TTC549 (cell line): ENCODE results near the gene C5AR1.
"Not testable (repeated sequence)": the region's sequence is repeated elsewhere in the genome, so short reads cannot be mapped to it uniquely, and the experiment has no call there.

Experiments
- FAIRE-seq: peaks from 2 replicates; lab custom pipeline; 2012; peaks lifted over from hg19 to GRCh38; lab: Jason Lieb, UNC

The C5AR1 gene

DNA sequence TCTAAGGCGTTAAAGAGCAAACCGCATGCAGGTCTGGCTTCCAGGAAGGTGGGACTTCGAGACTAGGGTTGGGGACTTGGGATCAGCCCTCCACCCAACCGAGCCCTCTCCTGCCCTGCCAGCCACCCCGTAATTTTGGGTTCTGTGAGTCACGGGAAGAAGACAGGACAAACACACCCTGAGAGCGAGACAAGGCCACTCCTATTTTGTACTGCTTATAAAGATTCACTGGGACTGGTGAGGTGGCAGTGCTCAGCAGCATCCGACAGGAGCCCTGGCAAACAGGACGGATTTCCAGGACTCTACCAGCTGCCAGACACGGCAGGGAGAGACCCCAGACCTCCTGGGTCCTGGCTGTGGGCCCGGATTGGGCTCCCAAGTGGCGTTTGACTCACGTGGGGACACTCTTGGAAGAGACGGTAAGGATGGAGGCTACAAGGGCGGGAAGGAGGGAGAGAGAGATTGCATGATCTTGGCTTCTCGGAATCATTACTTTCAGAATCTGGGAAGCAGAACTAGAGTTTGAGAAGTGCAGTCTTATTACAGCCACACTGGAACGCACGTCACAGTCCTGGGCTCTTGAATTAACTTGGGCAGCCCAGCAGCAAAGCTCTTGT lies 22.4 kb downstream of the C5AR1 start, which contains the start of gene C5AR2:
TSS of gene C5AR2 (plus strand) at position 245 of the 617 bp plus-strand sequence. CDS start 8,625 bp downstream, outside the sequence.
- no peak for FAIRE-seq

DNA sequence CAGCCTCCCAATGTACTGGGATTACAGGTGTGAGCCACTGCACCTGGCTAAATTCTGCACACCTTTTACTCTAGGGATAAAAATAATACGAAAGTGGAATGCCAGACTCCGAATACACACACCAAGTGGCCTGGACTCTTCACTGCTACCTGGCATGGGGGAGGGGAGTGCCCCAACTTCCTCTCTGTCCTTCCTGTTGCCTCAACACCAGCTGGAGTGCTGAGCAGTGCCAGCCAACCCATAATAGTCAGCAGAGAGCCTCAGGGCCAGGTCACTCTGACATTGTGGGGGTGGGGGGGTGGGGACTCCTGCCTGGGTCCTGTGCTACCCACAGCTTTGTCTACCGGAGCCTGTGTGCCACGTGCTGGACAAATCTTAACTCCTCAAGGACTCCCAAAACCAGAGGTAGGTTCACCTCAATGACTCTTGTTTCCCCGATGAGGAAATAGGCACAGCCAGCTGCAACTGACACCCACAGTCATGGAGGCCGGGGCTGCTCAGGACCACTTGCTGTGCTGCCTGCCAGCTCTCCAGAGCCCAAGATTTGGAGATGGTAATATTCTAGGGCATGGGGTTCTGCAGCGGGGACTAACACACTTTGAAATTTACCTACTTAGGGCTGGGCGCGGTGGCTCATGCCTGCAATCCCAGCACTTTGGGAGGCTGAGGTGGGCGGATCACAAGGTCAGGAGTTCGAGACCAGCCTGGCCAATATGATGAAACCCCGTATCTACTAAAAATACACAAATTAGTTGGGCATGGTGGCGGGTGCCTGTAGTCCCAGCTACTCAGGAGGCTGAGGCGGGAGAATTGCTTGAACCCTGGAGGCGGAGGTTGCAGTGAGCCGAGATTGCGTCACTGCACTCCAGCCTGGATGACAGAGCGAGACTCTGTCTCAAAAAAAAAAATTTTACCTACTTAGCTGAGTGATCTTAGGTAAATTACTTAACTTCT lies 27.4 kb downstream of the C5AR1 start:
- not testable (repeated sequence) for FAIRE-seq

DNA sequence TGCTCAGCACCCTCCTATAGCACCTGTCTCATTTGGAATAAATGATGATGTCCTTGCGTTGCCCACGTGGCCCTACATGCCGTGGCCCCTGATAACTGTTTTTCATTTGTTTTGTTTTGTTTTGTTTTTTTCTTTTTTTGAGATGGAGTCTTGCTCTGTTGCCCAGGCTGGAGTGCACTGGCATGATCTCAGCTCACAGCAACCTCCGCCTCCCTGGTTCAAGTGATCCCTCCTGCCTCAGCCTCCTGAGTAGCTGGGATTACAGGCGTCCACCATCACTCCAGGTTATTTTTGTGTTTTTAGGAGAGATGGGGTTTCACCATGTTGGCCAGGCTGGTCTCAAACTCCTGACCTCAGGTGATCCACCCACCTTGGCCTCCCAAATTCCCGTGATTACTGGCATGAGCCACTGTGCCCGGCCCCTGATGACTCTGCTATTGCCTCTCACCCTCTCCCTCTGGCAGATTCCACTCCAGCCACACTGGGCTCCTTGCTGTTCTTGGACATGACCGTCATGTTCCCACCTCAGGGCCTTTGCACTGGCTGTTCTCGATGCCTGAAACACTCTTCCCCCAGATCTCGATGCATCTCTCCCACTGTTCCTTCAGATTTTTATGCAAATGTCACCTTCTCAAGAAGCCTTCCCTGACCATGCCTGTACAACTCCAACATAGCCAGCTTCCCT lies 29.7 kb downstream of the C5AR1 start:
- FAIRE-seq, result no peak

DNA sequence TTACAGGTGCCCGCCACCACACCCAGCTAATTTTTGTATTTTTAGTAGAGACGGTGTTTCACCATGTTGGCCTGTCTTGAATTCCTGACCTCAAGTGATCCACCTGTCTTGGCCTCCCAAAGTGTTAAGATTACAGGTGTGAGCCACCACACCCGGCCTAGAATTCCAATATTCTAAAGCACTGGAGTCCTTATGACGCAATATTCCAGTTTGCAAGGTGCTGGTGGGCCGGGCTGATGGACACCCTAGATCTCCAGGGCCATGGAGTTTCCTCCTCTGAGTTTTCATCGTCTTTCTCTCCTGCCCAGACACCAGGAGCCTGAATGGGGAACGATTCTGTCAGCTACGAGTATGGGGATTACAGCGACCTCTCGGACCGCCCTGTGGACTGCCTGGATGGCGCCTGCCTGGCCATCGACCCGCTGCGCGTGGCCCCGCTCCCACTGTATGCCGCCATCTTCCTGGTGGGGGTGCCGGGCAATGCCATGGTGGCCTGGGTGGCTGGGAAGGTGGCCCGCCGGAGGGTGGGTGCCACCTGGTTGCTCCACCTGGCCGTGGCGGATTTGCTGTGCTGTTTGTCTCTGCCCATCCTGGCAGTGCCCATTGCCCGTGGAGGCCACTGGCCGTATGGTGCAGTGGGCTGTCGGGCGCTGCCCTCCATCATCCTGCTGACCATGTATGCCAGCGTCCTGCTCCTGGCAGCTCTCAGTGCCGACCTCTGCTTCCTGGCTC lies 31.0 kb downstream of the C5AR1 start:
- FAIRE-seq, result no peak

DNA sequence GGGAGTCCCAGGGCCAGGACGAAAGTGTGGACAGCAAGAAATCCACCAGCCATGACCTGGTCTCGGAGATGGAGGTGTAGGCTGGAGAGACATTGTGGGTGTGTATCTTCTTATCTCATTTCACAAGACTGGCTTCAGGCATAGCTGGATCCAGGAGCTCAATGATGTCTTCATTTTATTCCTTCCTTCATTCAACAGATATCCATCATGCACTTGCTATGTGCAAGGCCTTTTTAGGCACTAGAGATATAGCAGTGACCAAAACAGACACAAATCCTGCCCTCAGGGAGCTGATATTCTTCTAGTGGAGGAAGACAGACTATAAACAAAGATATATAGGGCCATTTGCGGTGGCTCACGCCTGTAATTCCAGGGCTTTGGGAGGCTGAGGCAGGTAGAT lies 32.1 kb downstream of the C5AR1 start:
- no peak for FAIRE-seq

DNA sequence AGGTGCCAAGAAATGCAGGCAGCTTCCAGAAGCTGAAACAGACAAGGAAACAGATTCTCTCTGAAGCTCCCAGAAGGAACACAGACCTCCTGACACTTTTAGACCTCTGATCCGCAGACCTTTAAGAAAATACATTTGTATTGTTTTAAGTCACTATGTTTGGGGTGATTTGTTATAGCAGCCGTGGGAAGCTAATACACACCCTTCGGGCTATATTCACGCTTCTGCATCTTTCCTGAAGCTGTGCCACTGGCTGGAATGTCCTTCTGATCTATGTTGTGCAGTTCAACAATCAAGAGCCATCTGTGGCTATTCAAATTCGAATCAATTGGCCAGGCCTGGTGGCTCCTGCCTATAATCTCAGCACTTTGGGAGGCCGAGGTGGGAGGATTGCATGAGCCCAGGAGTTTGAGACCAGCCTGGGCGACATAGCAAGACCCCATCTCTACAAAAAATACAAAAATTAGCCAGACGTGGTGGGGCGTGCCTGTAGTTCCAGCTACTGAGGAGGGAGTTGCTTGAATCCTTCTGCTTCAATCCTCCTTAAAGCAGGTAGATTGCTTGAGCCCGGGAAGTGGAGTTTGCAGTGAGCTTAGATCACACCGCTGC lies 33.6 kb downstream of the C5AR1 start:
- no peak for FAIRE-seq

DNA sequence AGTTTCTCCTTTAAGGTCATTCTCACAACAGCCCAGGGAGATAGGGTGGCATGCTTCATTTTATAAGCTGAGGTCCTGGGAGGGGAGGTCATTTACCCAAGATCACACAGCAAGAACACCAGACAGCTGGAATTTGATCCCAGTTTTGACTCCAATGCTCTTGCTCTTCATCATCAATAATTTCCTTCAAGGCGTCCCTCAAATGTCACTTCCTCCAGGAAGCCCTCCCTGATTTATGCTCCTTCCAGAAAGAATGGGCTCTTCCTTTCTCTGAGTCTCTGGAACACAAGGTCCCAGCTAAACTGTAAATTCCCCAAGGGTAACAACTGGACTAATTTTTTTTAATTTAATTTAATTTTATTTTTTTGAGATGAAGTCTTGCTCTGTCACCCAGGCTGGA lies 34.8 kb downstream of the C5AR1 start:
- no peak for FAIRE-seq

DNA sequence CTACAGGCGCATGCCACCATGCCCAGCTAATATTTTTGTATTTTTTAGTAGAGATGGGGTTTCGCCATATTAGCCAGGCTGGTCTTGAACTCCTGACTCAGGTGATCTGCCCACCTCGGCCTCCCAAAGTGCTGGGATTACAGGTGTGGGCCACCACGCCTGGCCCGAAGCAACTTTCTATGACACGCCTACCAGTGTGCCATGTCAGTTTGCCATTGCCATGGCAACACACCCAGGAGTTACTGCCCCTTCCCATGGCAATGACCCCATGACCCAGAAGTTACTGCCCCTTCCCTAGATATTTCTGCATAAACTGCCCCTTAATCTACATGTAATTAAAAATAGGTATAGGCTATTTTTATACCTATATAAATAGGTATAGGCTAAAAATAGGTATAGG lies 36.4 kb downstream of the C5AR1 start:
- FAIRE-seq, result not testable (repeated sequence)

DNA sequence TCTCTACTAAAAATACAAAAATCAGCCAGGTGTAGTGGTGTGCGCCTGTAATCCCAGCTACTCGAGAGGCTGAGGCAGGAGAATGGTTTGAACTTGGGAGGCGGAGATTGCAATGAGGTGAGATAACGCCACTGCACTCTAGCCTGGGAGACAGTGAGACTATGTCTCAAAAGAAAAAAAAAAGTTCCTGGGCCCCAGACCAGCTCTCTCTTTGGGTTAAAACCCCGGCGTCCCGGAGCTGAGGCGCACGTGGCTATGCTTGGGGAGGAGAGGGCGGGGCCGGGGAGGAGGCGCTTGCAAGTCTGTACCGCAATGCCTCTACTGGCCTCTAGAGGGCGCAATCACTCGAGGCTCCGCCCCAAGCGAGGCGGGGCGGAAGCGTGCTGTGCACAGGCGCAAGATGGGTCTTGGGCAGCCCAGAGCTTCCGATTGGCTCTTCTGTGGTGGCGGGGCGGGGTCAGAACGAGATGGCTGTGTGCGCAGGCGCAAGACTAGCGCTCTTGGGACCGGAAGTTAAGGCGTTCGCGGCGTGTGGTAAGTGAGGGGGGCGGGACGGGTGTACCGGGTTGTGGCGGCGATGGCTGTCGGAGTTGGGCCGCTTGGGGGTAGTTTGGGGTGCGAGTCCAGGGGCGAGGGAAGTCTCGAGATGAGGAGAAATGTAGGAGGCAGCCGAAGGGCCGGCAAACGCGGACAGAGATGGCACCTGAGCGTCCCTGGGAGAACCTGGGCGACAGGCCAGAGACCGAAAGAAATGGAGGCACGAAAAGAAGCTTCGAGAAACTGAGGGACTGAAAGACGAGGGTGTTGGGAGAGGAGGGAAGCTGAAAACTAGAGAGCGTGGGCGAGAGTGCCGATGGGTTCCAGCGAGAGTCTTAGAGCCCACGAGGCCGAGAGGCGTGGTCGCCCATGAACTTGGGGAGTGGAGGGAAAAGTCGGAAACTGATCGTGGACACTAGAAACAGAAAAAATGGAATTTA lies 39.4 kb downstream of the C5AR1 start, which contains the start of gene DHX34:
TSS of gene DHX34 (plus strand) at position 497 of the 977 bp plus-strand sequence. CDS start 3,716 bp downstream, outside the sequence.
- peak; percentile 75 for FAIRE-seq

DNA sequence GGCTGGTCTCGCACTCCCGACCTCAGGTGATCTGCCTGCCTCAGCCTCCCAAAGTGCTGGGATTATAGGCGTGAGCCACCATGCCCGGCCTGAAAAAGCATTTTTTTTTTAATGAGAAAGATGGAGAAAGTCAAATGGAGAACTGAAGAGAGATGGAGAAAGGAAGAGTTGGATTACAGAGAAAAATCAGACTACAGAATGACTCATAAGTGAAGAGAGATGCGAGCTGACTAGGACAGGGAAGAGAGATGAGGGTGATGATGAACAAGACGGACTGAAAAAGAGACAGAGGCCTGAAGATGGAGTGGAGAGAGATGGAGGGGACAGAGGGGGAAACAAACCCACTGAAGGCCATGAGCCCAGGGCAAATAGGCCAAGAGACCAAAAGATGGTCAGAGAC lies 41.0 kb downstream of the C5AR1 start:
- FAIRE-seq, result no peak

DNA sequence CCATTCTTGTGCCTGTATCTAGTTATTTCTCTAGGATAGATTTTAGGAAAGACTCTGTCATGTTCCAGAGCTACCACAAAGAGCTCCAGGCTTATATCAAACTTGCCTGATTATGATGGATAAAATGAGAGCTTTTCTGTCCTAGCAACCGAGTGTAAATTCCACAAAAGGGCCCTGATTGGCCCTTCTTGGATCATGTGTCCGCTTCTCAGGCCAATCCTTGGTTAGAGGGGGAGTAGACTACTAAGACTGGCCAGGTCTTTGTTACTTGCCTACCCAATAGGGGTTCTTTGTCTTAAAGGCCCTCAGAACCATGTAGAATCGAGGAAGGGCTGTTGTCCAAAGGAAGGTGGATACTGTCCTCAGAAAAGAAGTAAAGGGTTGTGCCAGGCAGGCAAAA lies 41.9 kb downstream of the C5AR1 start:
- peak; percentile 3 for FAIRE-seq

DNA sequence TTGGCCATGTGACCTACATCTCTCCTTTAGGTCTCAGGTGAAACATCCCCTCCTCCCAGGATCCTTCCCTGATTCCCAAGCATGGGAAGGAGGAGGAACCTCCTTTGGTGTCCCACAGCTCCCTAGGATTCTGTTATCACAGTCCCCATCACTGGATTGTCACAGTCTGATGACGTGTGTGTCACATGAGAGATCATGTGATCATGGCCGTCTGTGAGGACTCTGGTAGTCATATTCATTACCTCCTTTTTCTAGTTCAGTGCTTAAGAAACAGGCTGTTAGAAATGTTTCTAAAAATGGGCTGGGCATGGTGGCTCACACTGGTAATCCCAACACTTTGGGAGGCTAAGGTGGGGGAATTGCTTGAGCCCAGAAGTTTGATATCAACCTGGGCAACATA lies 42.4 kb downstream of the C5AR1 start:
- FAIRE-seq, result no peak

DNA sequence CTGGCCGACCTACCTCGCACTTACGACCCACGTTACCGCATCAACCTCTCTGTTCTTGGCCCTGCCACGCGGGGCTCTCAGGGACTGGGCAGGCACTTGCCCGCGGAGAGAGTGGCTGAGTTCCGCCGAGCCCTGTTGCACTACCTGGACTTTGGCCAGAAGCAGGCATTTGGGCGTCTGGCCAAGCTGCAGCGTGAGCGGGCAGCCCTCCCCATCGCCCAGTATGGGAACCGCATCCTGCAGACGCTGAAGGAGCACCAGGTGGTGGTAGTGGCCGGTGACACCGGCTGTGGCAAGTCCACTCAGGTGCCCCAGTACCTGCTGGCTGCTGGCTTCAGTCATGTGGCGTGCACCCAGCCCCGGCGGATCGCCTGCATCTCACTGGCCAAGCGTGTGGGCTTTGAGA lies 43.6 kb downstream of the C5AR1 start:
- FAIRE-seq, result no peak

DNA sequence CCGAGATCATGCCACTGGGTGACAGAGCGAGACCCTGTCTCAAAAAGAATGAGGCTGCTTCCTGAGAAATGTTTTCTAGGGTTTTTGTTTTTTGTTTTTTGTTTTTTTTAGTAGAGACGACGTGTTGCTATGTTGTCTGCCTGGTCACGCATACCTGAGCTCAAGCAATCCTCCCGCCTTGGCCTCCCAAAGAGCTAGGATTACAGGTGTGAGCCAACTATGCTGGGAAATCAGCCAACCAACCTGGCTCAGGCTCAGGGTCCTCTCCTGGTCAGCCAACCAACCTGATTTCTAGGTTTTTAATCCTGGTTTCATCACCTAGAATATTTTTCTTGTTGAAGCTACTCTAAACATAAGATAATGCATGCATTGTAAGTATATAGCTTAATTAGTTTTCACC lies 47.2 kb downstream of the C5AR1 start:
- no peak for FAIRE-seq

DNA sequence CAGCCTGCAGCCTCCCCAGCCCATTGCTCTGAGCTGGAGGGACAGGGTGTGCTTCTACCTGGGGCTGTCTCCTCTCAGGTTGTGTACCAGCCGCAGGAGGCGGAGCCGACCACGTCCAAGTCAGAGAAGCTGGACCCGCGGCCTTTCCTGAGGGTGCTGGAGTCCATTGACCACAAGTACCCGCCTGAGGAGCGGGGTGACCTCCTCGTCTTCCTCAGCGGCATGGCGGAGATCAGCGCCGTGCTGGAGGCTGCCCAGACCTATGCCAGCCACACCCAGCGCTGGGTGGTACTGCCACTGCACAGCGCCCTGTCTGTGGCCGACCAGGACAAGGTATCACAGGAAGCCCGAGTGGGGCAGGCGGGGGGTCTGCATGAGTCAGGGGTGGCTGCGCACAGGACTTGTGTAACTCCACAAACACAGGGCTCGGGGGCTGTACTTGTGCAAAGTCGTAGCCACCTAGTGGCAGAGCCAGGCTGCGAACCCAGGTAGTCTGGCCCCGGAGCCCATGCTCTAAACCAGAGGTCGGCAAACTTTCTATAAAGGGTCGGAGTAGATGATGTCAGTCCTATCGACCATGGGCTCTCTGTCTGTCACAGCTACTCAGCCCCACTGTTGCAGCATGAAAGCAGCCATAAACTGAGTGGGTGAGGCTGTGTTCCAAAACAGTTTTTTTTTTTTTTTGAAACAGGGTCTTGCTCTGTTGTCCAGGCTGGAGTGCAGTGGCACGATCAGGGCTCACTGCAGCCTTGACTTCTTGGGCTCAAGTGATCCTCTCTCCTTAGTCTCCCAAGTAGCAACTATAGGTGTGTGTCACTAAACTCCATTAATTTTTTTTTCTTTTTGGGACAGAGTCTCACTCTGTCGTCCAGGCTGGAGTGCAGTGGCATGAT lies 48.4 kb downstream of the C5AR1 start:
- FAIRE-seq, result no peak

DNA sequence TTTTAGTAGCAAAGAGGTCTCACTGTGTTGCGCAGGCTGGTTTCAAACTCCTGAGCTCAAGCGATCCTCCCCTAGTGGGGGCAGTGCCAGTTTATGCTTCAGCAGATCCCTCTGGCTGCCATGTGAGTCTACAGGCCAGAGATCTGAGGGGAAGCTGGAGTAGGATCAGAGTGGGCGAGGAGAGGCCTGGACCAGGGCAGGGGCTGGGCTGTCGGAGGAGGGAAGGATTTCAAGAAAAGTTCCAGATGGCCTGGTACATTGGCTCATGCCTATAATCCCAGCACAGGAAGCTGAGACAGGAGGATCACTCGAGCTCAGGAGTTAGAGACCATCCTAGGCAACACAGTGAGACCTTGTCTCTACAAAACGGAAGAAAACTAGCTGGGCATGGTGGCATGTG lies 49.3 kb downstream of the C5AR1 start:
- FAIRE-seq, result no peak

DNA sequence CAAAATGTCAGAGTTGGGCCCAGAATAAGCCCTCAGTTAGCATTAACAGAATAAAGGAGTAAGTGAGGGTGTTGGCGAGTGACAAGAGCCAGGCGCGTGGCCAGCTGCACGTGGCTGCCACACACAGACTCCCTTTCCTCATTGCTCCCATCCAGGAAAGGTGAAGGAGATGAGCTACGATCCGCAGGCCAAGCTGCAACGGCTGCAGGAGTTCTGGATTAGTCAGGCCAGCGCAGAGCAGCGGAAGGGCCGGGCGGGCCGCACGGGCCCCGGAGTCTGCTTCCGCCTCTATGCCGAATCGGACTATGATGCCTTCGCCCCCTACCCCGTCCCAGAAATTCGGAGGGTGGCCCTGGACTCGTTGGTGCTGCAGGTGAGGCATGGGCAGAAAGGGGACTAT lies 52.7 kb downstream of the C5AR1 start:
- FAIRE-seq, result no peak

DNA sequence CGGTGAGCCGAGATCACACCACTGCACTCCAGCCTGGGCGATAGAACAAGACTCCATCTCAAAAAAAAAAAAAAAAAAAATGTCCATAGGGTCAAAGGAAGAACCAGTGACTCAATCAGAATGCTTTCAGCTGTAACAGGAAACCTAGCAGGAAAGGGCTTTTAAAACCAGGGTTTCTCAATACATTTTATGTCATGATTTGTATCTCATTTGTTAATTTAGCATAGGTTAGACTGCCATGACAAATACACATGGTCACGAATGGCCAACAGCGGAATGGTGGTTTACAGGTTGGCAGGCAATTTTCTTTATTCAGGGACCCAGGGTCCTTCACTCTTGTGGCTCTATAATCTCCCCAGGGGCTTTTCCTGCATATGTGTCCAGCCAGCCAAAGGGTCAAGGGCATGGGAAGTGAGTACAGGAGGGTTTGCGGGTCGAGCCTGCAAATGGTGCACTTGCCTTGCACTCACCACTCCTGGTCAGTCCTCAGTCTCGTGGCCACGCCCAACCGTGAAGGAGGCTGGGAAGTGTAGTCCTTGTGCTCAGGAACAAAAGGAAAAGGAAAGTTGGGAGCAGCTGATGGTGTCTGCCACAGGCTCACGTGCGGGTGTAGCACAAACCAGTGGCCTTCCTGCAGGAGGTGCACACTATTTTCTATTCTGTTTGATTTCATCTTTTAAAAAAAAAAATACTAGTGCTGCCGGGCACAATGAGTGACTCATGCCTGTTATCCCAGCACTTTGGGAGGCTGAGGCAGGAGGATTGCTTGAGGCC lies 54.3 kb downstream of the C5AR1 start:
- FAIRE-seq, result no peak

DNA sequence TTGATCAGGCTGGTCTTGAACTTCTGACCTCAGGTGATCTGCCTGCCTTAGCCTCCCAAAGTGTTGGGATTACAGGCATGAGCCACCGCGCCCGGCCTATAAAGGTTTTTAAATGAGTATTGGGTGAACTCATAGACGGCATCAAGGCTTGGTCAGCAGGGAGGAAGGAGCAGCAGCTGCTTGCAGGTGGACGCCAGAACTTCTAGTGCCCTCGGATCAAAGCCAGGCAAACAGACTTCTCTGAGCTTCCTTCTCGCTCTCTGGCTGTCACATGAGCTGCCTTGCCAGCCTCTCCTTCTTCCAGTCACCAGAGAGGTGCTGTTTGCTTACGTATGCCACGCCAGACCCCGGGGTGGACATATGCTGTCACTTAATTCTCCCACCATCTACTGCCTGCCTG lies 55.8 kb downstream of the C5AR1 start:
- not testable (repeated sequence) for FAIRE-seq
